Urothelium cell line (cell line): ENCODE results near the gene KLK10.
"Not testable (repeated sequence)": the region's sequence is repeated elsewhere in the genome, so short reads cannot be mapped to it uniquely, and the experiment has no call there.

Experiments used
- DNase-seq: peaks from one replicate; pipeline ENCODE4 v3.0.0; 2011; ENCODE audit warnings: low spot score, mixed read lengths
- FAIRE-seq: peaks from 2 replicates; lab custom pipeline; 2011; peaks lifted over from hg19 to GRCh38; lab: Jason Lieb, UNC

Gene KLK10

GRCh38 chr19:50972795-50973376 lies 46.6 kb downstream of the KLK10 start:
- no peak for FAIRE-seq

GRCh38 chr19:50969810-50970209 lies 49.7 kb downstream of the KLK10 start:
- not testable (repeated sequence) for FAIRE-seq, DNase-seq

More at GRCh38 chr19:50972795-50973376, 46.6 kb downstream of the KLK10 start:
- DNase-seq = no peak

GRCh38 chr19:50969413-50969760 lies 50.1 kb downstream of the KLK10 start, which contains the start of gene KLK6:
Gene KLK6 (minus strand): TSS chr19:50969591. CDS start chr19:50968104, 1,487 bp downstream.
- DNase-seq = peak; percentile 74
- peak; percentile 48 for FAIRE-seq

- peak; percentile 39 for DNase-seq
- FAIRE-seq = no peak
These were observed 50.6 kb downstream of the KLK10 start for GRCh38 chr19:50968716-50969412.

GRCh38 chr19:50967929-50968715 lies 51.4 kb downstream of the KLK10 start:
- peak; percentile 54 for DNase-seq
- peak; percentile 62 for FAIRE-seq

- FAIRE-seq (no peak), DNase-seq (no peak)
These were observed 55.2 kb downstream of the KLK10 start for GRCh38 chr19:50964266-50964665.

- no peak for DNase-seq
- FAIRE-seq = no peak
These were observed 56.1 kb downstream of the KLK10 start for GRCh38 chr19:50963381-50963780.
